VCaP (cell line): ENCODE data around the gene RBBP8NL.

Experiments
- H3K27ac ChIP-seq: fragments of 450-650 bp; 2 replicates; pipeline ENCODE4 v1.5.1; 2017
- CTCF ChIP-seq: fragments of 450-650 bp; conservative IDR thresholded peaks from 2 replicates; pipeline ENCODE4 v1.5.1; 2017; ENCODE audit warnings: mild to moderate bottlenecking, moderate library complexity

Gene RBBP8NL

DNA sequence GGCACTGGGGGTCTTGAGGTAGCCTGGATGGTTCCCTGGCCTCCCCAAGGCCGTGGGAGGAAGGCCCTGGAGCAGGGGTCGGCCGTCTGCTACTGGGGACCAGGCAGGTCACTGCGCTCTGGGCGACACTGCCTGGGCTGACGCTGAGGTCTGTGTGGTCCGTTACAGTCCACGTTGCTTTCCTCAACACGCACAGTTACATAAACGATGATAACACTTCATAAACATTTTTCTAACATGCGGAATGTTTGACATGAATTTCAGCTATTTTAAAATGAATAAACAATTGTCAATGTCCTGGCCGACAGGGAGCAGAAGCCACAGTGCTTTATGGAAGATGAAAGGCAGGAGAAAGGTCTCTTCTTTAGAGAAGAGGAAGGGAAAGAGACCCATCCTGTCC, 10.2 kb upstream of the RBBP8NL start:
- no peak overlapping the region for H3K27ac ChIP-seq
- TF ChIP-seq CTCF: no peak

DNA sequence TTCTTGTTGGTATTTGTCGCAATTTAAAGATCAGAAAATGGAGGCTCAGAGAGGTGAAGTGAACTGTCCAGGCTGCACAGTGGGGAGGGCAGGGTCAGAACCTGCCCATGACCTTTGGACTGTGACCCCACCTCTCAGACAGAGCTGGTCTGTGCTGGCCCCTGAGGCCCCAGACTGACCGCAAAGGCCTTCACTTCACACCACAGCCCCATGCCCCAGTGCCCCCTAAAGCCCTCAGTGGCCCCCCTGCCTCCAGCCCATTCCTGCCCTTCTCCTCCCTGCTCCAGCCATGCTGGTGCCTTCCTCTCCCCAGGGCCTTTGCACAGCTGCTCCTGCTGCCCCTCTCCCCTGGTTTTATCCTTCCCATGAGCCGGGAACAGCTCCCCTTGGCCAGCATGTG, 9.4 kb upstream of the RBBP8NL start:
- no peak overlapping the region for H3K27ac ChIP-seq
- TF ChIP-seq CTCF: no peak

GRCh38 chr20:62433658-62434497, 6.5 kb upstream of the RBBP8NL start:
- no peak for TF ChIP-seq CTCF
- peak overlapping the region; percentile 47 for H3K27ac ChIP-seq

DNA sequence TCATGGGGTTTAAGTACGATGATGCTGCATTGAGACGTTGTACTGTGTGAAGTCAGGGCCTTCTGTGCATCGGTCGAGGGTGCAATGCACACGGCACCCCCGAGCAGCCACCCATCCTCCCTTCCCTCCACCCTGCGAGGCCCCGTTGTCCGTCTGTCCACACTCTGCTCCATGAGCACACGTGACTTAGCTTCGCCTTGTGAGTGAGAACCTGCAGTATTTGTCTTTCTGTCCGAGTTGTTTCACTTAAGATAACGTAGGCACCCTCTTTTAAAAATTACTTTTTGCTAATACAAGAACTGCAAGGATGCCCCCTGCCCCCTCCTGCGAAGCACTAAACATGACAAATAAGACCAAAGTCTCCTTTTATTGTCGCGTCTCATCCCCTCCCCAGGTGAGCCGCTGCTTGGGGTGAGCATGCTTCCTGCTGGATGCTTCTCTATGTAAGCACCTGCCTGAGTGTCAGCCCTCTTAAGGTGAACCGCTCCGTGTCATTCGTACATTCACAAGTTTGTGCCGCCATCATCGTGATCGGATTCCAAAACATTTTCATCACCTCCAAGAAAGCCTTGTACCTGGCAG, 3.6 kb upstream of the RBBP8NL start:
- TF ChIP-seq CTCF: no peak
- H3K27ac ChIP-seq: no peak overlapping the region; the same call in 1 of the 2 replicates

DNA sequence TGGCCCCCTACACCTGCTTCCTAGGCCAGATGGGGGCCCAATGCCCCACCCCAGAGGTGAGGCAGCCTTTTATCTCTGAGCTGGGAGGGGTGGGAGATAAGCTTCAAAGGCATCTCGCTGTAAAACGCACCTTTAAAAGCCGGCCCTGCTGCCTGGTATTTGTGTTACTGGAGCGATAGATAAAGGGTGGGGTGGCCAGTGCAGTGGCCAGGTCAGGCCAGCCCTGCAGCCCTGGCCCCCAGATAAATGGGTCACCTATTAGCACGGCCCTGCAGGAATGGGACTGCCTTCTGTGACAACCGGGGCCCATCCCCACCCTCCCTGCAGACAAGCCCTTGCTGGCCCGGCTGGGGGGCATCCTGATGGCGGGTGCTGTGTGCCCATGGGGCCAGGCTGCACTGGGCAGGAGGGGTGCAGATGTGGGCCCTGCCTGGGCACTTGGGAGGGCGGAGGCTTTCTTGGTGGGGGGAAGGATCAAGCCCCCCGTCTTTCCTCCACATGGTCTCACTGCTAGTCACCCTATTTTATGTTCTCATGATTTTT, 3.0 kb upstream of the RBBP8NL start:
- TF ChIP-seq CTCF: no peak
- H3K27ac ChIP-seq: no peak overlapping the region

DNA sequence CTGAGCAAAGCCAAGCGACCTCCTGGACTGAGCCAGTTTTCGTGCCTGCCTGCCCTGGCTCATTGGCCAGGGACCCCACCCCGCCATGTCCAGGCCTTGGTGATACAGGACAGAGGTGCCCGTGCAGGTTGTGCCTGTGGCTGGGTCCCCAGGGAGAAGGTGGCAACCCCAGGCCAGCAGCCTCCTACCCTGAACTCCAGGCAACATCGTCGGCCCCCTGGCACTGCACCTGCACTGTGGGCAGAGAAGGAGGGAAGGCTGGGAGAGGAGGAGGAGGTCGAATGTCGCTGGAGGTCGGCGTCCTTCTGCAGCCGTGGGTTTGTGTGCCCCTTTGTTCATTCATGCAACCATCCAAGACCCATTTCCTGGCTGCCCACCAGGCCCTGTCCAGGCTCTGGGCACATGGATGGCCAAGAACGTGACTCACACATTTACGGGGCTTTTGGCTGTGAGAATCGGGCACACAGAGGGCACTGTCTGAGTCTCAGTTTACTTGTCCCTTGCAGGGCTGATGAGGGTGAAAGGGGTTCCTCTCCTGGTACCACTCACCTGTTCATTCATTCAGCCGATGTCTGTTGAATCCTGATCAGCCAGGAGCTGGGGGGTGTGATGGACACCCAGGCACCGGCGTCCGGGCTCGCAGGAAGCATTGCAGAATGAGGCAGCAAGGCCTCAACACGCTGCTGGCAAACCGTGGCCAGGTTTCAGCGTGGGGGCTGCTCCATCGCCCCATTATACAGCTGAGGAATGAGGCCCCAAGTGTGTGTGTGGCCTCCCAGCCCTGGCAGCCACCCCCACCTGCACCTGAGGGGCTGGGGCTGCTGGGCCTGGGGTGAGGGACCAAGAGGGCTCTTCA, 2.3 kb upstream of the RBBP8NL start:
- H3K27ac ChIP-seq: no peak overlapping the region; the same call in 1 of the 2 replicates
- no peak for TF ChIP-seq CTCF
